ENCODE data around the gene CMTM3. TPM values are rescaled to one million over a fixed set of nuclear protein-coding genes. Genes with fewer than 3 reads are reported as not detected.
A peak's percentile ranks its signal among the peaks of the same experiment; 100 is the strongest.

CMTM3 gene
- total RNA-seq, 1 experiment from 2014 or later, result 4.3 TPM

DNA sequence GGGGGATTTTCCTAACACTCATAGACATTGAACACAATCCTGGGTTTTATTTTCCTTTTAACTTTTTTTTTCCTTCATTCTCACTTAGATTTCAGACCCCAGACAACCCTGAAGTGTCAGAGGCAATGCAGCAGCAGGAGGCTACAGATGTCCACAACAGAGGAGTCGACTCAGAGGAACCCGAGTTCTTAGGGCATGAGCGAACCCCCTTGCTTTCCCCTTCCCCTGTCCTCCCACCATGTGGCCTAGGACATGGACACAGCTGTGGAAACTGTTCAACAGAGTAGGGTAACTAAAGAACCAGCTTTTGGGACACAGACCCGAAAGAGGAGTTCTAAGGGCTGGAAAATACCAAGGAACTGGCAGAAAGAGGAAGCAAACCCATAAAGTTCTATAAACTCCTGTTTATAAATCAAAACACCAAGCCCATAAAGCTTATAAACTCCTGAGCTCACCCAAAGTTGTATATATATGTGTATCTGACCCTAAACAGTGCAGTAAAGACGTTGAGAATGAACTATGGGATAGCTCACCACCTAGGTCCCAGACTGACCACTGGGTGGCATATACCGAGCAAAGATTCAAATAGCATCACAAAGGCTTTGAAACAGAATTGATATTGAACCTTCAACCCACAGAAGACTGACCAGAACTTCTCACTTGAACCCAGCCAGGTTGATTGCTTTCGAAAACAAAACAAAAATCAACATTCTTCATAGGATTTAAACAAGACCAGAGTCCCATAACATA, 58.1 kb downstream of the CMTM3 start:
- H3K27me3 Mint-ChIP-seq (ENCODE audit: insufficient read depth, unreplicated experiment), result no peaks in the 10 kb centered on the region
- BruUV-seq (replicated peaks), result no TSS peak
- H3K4me3 Mint-ChIP-seq (ENCODE audit: unreplicated experiment), result no peak overlapping the region
- DNase-seq (ENCODE audit: unreplicated experiment), result peak; percentile 57
- TF ChIP-seq, protein P1, sequence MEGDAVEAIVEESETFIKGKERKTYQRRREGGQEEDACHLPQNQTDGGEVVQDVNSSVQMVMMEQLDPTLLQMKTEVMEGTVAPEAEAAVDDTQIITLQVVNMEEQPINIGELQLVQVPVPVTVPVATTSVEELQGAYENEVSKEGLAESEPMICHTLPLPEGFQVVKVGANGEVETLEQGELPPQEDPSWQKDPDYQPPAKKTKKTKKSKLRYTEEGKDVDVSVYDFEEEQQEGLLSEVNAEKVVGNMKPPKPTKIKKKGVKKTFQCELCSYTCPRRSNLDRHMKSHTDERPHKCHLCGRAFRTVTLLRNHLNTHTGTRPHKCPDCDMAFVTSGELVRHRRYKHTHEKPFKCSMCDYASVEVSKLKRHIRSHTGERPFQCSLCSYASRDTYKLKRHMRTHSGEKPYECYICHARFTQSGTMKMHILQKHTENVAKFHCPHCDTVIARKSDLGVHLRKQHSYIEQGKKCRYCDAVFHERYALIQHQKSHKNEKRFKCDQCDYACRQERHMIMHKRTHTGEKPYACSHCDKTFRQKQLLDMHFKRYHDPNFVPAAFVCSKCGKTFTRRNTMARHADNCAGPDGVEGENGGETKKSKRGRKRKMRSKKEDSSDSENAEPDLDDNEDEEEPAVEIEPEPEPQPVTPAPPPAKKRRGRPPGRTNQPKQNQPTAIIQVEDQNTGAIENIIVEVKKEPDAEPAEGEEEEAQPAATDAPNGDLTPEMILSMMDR (IDR thresholded peaks at IDR 0.05; ENCODE audit: unreplicated experiment), result peak; percentile 50
- peaks cover 20% of the 10 kb centered on the region for H3K4me1 Mint-ChIP-seq (ENCODE audit: insufficient read depth, unreplicated experiment)
- no peaks in the 10 kb centered on the region for H3K9me3 Mint-ChIP-seq (ENCODE audit: unreplicated experiment)
- POLR2A ChIA-PET, result interaction anchor here (0.5 to 4.1 kb wide), 16 partner anchors 11 to 1997 kb away, joined by 3 to 29 read pairs (median 4); partner anchors contain the start of gene DYNC1LI2
- H3K36me3 Mint-ChIP-seq (ENCODE audit: insufficient read depth, unreplicated experiment), result no peaks in the 10 kb centered on the region
- intact Hi-C loops (cut with micrococcal nuclease), result loop anchor here (1.0 to 2.0 kb wide), 4 partner anchors 32 to 206 kb away; no protein-coding TSS in a partner anchor
- CTCF ChIA-PET, result interaction anchor here (0.6 to 6.9 kb wide), 46 partner anchors 9 to 413 kb away, joined by 3 to 102 read pairs (median 5); partner anchors contain the start of genes CMTM4 and DYNC1LI2
- peak overlapping the region; percentile 44 for H3K27ac Mint-ChIP-seq (ENCODE audit: low read depth, unreplicated experiment)

Other genes with a start within 250 kb of the CMTM3 start
- not detected in 2 replicates for gene CDH5, start 238.0 kb upstream of the CMTM3 start, total RNA-seq (2022)
- gene BEAN1, start 177.4 kb upstream of the CMTM3 start, total RNA-seq (2022), result 1.1 and 2.7 TPM in 2 replicates
- gene TK2, start 54.6 kb upstream of the CMTM3 start, total RNA-seq (2022), result 31.2 and 38.2 TPM in 2 replicates
- 41.3 and 57.8 TPM in 2 replicates for gene CKLF, start 52.1 kb upstream of the CMTM3 start, total RNA-seq (2022)
- gene CMTM1, start 38.3 kb upstream of the CMTM3 start, total RNA-seq (2022), result 2.1 and 4.8 TPM in 2 replicates
- gene CMTM2, start 25.2 kb upstream of the CMTM3 start, total RNA-seq (2022), result not detected in 2 replicates
- 27.2 and 36.7 TPM in 2 replicates for gene CMTM4, start 92.0 kb downstream of the CMTM3 start, total RNA-seq (2022)
- gene DYNC1LI2, start 146.9 kb downstream of the CMTM3 start, total RNA-seq (2022), result 97.7 and 106 TPM in 2 replicates
- gene TERB1, start 196.9 kb downstream of the CMTM3 start, total RNA-seq (2022), result 0.26 and 0.69 TPM in 2 replicates
- gene NAE1, start 226.3 kb downstream of the CMTM3 start, total RNA-seq (2022), result 65.5 and 65.7 TPM in 2 replicates
- gene CA7, start 239.7 kb downstream of the CMTM3 start, total RNA-seq (2022), result not detected in 2 replicates